Dendritic cell treated with granulocyte-macrophage colony-stimulating factor and Interleukin-4, amounts not matched to agents 40 ng/mL and 50 ng/mL, for 4 days (primary cell): ENCODE measurements around the gene MYO3B.

ENCODE experiments used
- H3K27ac Mint-ChIP-seq: one replicate; pipeline ENCODE4 v1.8.0; 2022; ENCODE audit warnings: mild to moderate bottlenecking, mixed read lengths
- H3K27me3 Mint-ChIP-seq: one replicate; pipeline ENCODE4 v1.8.0; 2022; ENCODE audit warnings: mild to moderate bottlenecking, mixed read lengths
- H3K36me3 Mint-ChIP-seq: one replicate; pipeline ENCODE4 v1.8.0; 2022; ENCODE audit warnings: low read depth, mixed read lengths
- H3K4me1 Mint-ChIP-seq: one replicate; pipeline ENCODE4 v1.8.0; 2022; ENCODE audit warnings: low read depth, mixed read lengths
- H3K4me3 Mint-ChIP-seq: one replicate; pipeline ENCODE4 v1.8.0; 2022; ENCODE audit warnings: mild to moderate bottlenecking, moderate library complexity, mixed read lengths
- H3K9me3 Mint-ChIP-seq: one replicate; pipeline ENCODE4 v1.8.0; 2022; ENCODE audit warnings: mixed read lengths
- intact Hi-C: fragments of 100-400 bp; cut with micrococcal nuclease; formaldehyde crosslinking; loops from one replicate; pipeline ENCODE4 v1.15.0; 2022

The MYO3B gene

GRCh38 chr2:170354855-170355780 is 177.2 kb downstream of the MYO3B start:
- H3K27ac Mint-ChIP-seq = no peak overlapping the region

GRCh38 chr2:170359466-170359865 is 181.5 kb downstream of the MYO3B start:
- H3K4me3 Mint-ChIP-seq = no peak overlapping the region
- intact Hi-C loops = no loop called here
- peaks cover 42% of the 10 kb centered on the region for H3K27me3 Mint-ChIP-seq
- H3K9me3 Mint-ChIP-seq = no peaks in the 10 kb centered on the region
- no peak overlapping the region for H3K27ac Mint-ChIP-seq
- H3K4me1 Mint-ChIP-seq = peaks cover 5% of the 10 kb centered on the region
- no peaks in the 10 kb centered on the region for H3K36me3 Mint-ChIP-seq

More at GRCh38 chr2:170354855-170355780, 177.2 kb downstream of the MYO3B start:
- Mint-ChIP-seq H3K4me1 (no peaks in the 10 kb centered on the region), H3K27me3 (peaks cover 20% of the 10 kb centered on the region), H3K9me3 (no peaks in the 10 kb centered on the region), H3K36me3 (no peaks in the 10 kb centered on the region), H3K4me3 (no peak overlapping the region)
- intact Hi-C loops = no loop called here

GRCh38 chr2:170360546-170361089 is 182.7 kb downstream of the MYO3B start:
- peaks cover 5% of the 10 kb centered on the region for H3K4me1 Mint-ChIP-seq
- no peak overlapping the region for H3K4me3 Mint-ChIP-seq
- H3K27ac Mint-ChIP-seq = no peak overlapping the region
- H3K27me3 Mint-ChIP-seq = peaks cover 53% of the 10 kb centered on the region
- no peaks in the 10 kb centered on the region for H3K9me3 Mint-ChIP-seq
- intact Hi-C loops = loop anchor here (2.0 to 10.0 kb wide), 2 partner anchors 354 to 452 kb away; partner anchors contain the start of gene SP5
- H3K36me3 Mint-ChIP-seq = no peaks in the 10 kb centered on the region

GRCh38 chr2:170361090-170361936 is 183.4 kb downstream of the MYO3B start:
- intact Hi-C loops = loop anchor here (2.0 to 10.0 kb wide), 2 partner anchors 353 to 451 kb away; partner anchors contain the start of gene SP5
- Mint-ChIP-seq H3K27ac (no peak overlapping the region), H3K4me1 (peaks cover 5% of the 10 kb centered on the region), H3K9me3 (no peaks in the 10 kb centered on the region), H3K36me3 (no peaks in the 10 kb centered on the region), H3K4me3 (no peak overlapping the region), H3K27me3 (peaks cover 60% of the 10 kb centered on the region)

- H3K27me3 Mint-ChIP-seq = peaks cover 70% of the 10 kb centered on the region
- no peak overlapping the region for H3K4me3 Mint-ChIP-seq
- intact Hi-C loops = loop anchor here (10.0 kb wide), 1 partner anchor 352 kb away; the partner anchor contains the start of gene SP5
- H3K36me3 Mint-ChIP-seq = no peaks in the 10 kb centered on the region
- H3K27ac Mint-ChIP-seq = no peak overlapping the region
- peaks cover 5% of the 10 kb centered on the region for H3K4me1 Mint-ChIP-seq
- H3K9me3 Mint-ChIP-seq = no peaks in the 10 kb centered on the region
Measured at GRCh38 chr2:170362313-170362870, 184.4 kb downstream of the MYO3B start.

- Mint-ChIP-seq H3K36me3 (no peaks in the 10 kb centered on the region), H3K4me3 (no peak overlapping the region), H3K27ac (no peak overlapping the region), H3K9me3 (no peaks in the 10 kb centered on the region), H3K4me1 (peaks cover 7% of the 10 kb centered on the region), H3K27me3 (peaks cover 74% of the 10 kb centered on the region)
- intact Hi-C loops = loop anchor here (10.0 kb wide), 1 partner anchor 352 kb away; the partner anchor contains the start of gene SP5
Measured at GRCh38 chr2:170362871-170363631, 185.1 kb downstream of the MYO3B start.

GRCh38 chr2:170365003-170365402 is 187.1 kb downstream of the MYO3B start:
- peaks cover 18% of the 10 kb centered on the region for H3K4me1 Mint-ChIP-seq
- no peak overlapping the region for H3K4me3 Mint-ChIP-seq
- no peaks in the 10 kb centered on the region for H3K36me3 Mint-ChIP-seq
- H3K9me3 Mint-ChIP-seq = no peaks in the 10 kb centered on the region
- intact Hi-C loops = loop anchor here (10.0 kb wide), 1 partner anchor 350 kb away; the partner anchor contains the start of gene SP5
- H3K27ac Mint-ChIP-seq = no peak overlapping the region
- peaks cover 78% of the 10 kb centered on the region for H3K27me3 Mint-ChIP-seq

- Mint-ChIP-seq H3K4me1 (peaks cover 23% of the 10 kb centered on the region), H3K36me3 (no peaks in the 10 kb centered on the region), H3K27me3 (peaks cover 78% of the 10 kb centered on the region), H3K4me3 (no peak overlapping the region), H3K27ac (no peak overlapping the region), H3K9me3 (no peaks in the 10 kb centered on the region)
- intact Hi-C loops = loop anchor here (10.0 kb wide), 1 partner anchor 349 kb away; the partner anchor contains the start of gene SP5
Measured at GRCh38 chr2:170365686-170366085, 187.7 kb downstream of the MYO3B start.

- Mint-ChIP-seq H3K27me3 (peaks cover 77% of the 10 kb centered on the region), H3K36me3 (no peaks in the 10 kb centered on the region), H3K4me1 (peaks cover 20% of the 10 kb centered on the region), H3K9me3 (no peaks in the 10 kb centered on the region), H3K4me3 (no peak overlapping the region), H3K27ac (no peak overlapping the region)
- intact Hi-C loops = loop anchor here (10.0 kb wide), 1 partner anchor 346 kb away; the partner anchor contains the start of gene SP5
Measured at GRCh38 chr2:170368370-170368769, 190.4 kb downstream of the MYO3B start.

- no peak overlapping the region for H3K27ac Mint-ChIP-seq
- no peak overlapping the region for H3K4me3 Mint-ChIP-seq
- H3K9me3 Mint-ChIP-seq = no peaks in the 10 kb centered on the region
- H3K4me1 Mint-ChIP-seq = peaks cover 20% of the 10 kb centered on the region
- peaks cover 78% of the 10 kb centered on the region for H3K27me3 Mint-ChIP-seq
- intact Hi-C loops = loop anchor here (10.0 kb wide), 1 partner anchor 346 kb away; the partner anchor contains the start of gene SP5
- no peaks in the 10 kb centered on the region for H3K36me3 Mint-ChIP-seq
Measured at GRCh38 chr2:170369228-170369627, 191.3 kb downstream of the MYO3B start.

- no peaks in the 10 kb centered on the region for H3K36me3 Mint-ChIP-seq
Measured at GRCh38 chr2:170369894-170370293, 191.9 kb downstream of the MYO3B start.

GRCh38 chr2:170371231-170371998 is 193.5 kb downstream of the MYO3B start:
- H3K9me3 Mint-ChIP-seq = no peaks in the 10 kb centered on the region
- H3K4me3 Mint-ChIP-seq = no peak overlapping the region
- intact Hi-C loops = no loop called here

More at GRCh38 chr2:170369894-170370293, 191.9 kb downstream of the MYO3B start:
- Mint-ChIP-seq H3K9me3 (no peaks in the 10 kb centered on the region), H3K27ac (no peak overlapping the region), H3K4me1 (peaks cover 20% of the 10 kb centered on the region), H3K27me3 (peaks cover 74% of the 10 kb centered on the region), H3K4me3 (no peak overlapping the region)
- intact Hi-C loops = loop anchor here (10.0 kb wide), 1 partner anchor 345 kb away; the partner anchor contains the start of gene SP5

More at GRCh38 chr2:170371231-170371998, 193.5 kb downstream of the MYO3B start:
- H3K27me3 Mint-ChIP-seq = peaks cover 66% of the 10 kb centered on the region
- H3K36me3 Mint-ChIP-seq = no peaks in the 10 kb centered on the region
- H3K27ac Mint-ChIP-seq = no peak overlapping the region
- peaks cover 20% of the 10 kb centered on the region for H3K4me1 Mint-ChIP-seq
